Prostate gland (tissue), 2 donors: ENCODE measurements around the gene STRN4. TPM values are rescaled to one million over a fixed set of nuclear protein-coding genes. Genes with fewer than 3 reads are reported as not detected.
"Not testable (repeated sequence)": the region's sequence is repeated elsewhere in the genome, so short reads cannot be mapped to it uniquely, and the experiment has no call there.

ENCODE experiments used
- DNase-seq: peaks from one replicate; pipeline ENCODE4 v3.0.0-alpha.2; 2019; ENCODE audit warnings: low spot score
- H3K27ac ChIP-seq, 2 donors: fragments of 200-600 bp; sonication (generic); 2 replicates each; pipeline ENCODE4 v1.5.1; 2017 to 2019
- H3K27me3 ChIP-seq: fragments of 200-600 bp; sonication (generic); replicated peaks from 2 replicates; pipeline ENCODE4 v1.5.1; 2019; ENCODE audit not compliant: insufficient read depth
- H3K36me3 ChIP-seq, 2 donors: fragments of 200-600 bp; sonication (generic); 1 replicate in 1 of 2; 2 replicates in 1 of 2; pipeline versions ENCODE4 v1.5.1 to v1.8.1; 2017 to 2019
- H3K4me1 ChIP-seq: fragments of 200-600 bp; sonication (generic); replicated peaks from 2 replicates; pipeline ENCODE4 v1.5.1; 2019
- H3K4me3 ChIP-seq, 2 donors: fragments of 200-600 bp; sonication (generic); 2 replicates each; pipeline ENCODE4 v1.5.1; 2017 to 2019
- H3K9me3 ChIP-seq: fragments of 200-600 bp; sonication (generic); 2 replicates; pipeline ENCODE4 v1.5.1; 2017
- POLR2A ChIP-seq: fragments of 450-650 bp; IDR thresholded peaks from one replicate; pipeline ENCODE4 v1.6.1; 2016; ENCODE audit warnings: antibody characterized with exemption, mild to moderate bottlenecking
- POLR2AphosphoS5 ChIP-seq: sonication (generic); formaldehyde crosslinking; IDR thresholded peaks from one replicate; pipeline ENCODE4 v1.6.1; 2017; ENCODE audit warnings: antibody characterized with exemption
- WGBS: methylation state at CpG from one replicate; pipeline ENCODE4 v1.1.5; 2018; 5-methylcytosine and 5-hydroxymethylcytosine counted together
- intact Hi-C: fragments of 100-400 bp; cut with DNase I; formaldehyde crosslinking; loops from one replicate; pipeline ENCODE4 v1.14.2; 2022
- total RNA-seq, 2 donors: library from RNA; depleted of rRNA; stranded (reverse); fragments of >200 nt; gene quantifications; one replicate each; pipeline ENCODE4 v1.1.0, GENCODE V29; 2016
- TF ChIP-seq, protein P1 (sequence below), 4 experiments: fragments of 200-600 bp in 2 of 4; fragments of 450-650 bp in 2 of 4; sonication (generic) in 2 of 4; IDR thresholded peaks; 1 replicate in 3 of 4; 2 replicates in 1 of 4; pipeline ENCODE4 v1.5.1; 2016 to 2019; ENCODE audit warnings: antibody characterized with exemption in 4 of 4, mild to moderate bottlenecking in 2 of 4, moderate library complexity in 2 of 4

Gene STRN4
- total RNA-seq, 2 donors from 2014 or later: 80.7 to 221 TPM

DNA sequence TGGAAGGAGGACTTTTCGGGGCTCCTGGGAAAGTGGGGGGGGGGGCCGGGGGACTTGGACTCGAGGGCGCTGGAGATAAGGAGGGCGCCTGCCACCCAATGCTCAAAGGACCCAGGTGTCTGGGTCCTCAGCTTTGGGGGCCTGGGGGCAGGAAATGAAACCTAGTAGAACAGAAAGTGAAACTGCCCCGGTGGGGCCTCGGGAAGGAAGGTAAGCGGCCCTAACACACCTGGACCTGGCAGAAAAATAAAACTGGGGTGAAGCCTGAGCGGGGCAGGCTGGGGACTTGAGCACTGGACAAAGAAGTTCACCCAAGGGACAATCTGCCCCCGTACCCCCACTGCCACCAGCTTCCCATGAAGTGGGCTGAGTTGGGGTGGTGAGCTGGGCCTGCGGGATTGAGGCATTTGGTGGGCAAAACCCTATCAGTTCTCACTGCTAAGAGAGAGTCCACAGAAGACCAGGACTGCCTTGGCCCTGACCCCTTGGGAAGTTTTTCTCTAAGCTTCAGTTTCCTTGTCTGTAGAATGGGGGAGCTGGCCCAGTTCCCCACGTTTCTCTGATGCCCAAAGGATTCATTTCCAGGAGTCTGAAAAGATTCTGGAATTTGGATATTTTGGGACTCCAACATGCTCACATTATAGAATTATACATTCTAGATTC is 31.7 kb downstream of the STRN4 start:
- intact Hi-C loops: loop anchor here (5.0 kb wide), 1 partner anchor 33 kb away; the partner anchor contains the start of genes FKRP and STRN4
- Histone ChIP-seq H3K4me1 (no peaks in the 10 kb centered on the region), H3K27ac (peak overlapping the region; percentile 95 to 97), H3K27me3 (no peaks in the 10 kb centered on the region), H3K36me3 (peaks cover 0 to 6% of the 10 kb centered on the region in 2 donors), H3K9me3 (no peaks in the 10 kb centered on the region), H3K4me3 (peak overlapping the region; percentile 60 to 63)
- WGBS: 2% methylated on average over 12 of the region's 12 CpGs
- no peak for TF ChIP-seq POLR2A
- TF ChIP-seq, protein P1, sequence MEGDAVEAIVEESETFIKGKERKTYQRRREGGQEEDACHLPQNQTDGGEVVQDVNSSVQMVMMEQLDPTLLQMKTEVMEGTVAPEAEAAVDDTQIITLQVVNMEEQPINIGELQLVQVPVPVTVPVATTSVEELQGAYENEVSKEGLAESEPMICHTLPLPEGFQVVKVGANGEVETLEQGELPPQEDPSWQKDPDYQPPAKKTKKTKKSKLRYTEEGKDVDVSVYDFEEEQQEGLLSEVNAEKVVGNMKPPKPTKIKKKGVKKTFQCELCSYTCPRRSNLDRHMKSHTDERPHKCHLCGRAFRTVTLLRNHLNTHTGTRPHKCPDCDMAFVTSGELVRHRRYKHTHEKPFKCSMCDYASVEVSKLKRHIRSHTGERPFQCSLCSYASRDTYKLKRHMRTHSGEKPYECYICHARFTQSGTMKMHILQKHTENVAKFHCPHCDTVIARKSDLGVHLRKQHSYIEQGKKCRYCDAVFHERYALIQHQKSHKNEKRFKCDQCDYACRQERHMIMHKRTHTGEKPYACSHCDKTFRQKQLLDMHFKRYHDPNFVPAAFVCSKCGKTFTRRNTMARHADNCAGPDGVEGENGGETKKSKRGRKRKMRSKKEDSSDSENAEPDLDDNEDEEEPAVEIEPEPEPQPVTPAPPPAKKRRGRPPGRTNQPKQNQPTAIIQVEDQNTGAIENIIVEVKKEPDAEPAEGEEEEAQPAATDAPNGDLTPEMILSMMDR (IDR thresholded peaks at IDR 0.05): no peak
- TF ChIP-seq POLR2AphosphoS5: no peak
- no peak for DNase-seq

DNA sequence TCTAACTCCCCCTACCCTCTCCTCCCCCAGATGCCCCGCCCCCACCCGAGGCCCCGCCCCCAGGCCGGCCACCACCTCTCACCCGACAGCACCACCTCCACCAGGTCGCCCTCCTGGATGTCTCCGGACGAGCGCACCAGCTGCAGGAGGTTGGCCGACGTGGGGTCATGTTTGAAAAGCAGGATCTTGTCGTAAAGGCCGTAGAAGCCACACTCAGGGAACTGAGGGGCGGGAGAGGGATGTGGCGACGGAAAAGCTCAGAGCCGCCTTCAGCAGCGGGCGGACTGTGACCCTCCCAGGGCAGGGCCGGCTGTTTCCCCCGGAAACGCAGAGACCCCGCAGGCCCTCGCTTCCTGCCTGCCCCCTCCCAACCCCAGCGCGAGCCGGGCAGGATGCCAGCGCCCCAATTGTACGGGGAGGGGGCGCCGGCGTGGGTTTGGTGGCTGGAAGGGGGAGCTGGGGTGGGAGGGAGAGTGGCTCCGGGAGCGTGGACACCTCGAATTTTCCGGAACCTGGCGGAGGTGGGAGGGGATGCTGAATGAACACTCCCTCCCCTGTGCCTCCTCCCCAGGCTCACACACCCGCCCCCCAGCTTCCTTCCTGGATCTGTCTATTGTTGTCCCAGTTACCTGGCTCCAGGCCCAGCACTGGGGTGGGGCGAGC is 32.3 kb downstream of the STRN4 start:
- no peaks in the 10 kb centered on the region for H3K9me3 ChIP-seq
- H3K27ac ChIP-seq: peak overlapping the region; percentile 95 to 97
- intact Hi-C loops: loop anchor here (5.0 kb wide), 1 partner anchor 33 kb away; the partner anchor contains the start of genes FKRP and STRN4
- peak overlapping the region; percentile 60 to 63 for H3K4me3 ChIP-seq
- H3K36me3 ChIP-seq: peaks cover 0 to 6% of the 10 kb centered on the region in 2 donors
- under 1% methylated on average over 35 of the region's 39 CpGs for WGBS
- TF ChIP-seq, protein P1 (IDR thresholded peaks at IDR 0.05): no peak
- peak; percentile 80 for TF ChIP-seq POLR2AphosphoS5
- no peaks in the 10 kb centered on the region for H3K27me3 ChIP-seq
- H3K4me1 ChIP-seq: no peaks in the 10 kb centered on the region
- DNase-seq: peak; percentile 97

DNA sequence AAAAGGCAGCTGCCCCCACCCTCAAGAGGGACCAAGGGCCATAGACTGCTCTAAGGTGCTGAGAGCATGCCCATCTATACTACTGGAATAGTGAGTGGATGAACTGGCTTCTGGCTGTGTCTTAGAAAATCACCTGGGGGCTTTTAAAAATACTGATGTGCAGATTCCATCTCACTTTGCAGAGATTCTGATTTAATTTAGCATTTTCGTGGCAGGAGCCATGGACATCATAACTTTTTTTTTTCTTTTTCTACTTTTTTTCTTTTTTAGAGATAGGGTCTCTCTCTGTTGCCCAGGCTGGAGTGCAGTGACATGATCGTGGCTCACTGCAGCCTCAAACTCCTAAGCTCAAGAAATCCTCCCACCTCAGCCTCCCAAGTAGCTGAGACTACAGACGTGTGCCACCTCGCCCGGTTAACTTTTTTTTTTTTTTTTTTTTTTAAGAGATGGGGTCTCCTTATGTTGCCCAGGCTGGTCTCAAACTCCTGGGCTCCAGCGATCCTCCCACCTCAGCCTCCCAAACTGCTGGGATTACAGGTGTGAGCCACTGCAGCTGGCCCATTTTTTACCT is 33.4 kb downstream of the STRN4 start:
- 86% methylated on average over 6 of the region's 6 CpGs for WGBS
- not testable (repeated sequence) for DNase-seq, H3K4me3 ChIP-seq, H3K27me3 ChIP-seq, H3K4me1 ChIP-seq, H3K36me3 ChIP-seq, H3K9me3 ChIP-seq
- H3K27ac ChIP-seq: peak overlapping the region in 1 of 2 donors; percentile 95
- intact Hi-C loops: loop anchor here (5.0 kb wide), 1 partner anchor 34 kb away; the partner anchor contains the start of genes FKRP and STRN4

DNA sequence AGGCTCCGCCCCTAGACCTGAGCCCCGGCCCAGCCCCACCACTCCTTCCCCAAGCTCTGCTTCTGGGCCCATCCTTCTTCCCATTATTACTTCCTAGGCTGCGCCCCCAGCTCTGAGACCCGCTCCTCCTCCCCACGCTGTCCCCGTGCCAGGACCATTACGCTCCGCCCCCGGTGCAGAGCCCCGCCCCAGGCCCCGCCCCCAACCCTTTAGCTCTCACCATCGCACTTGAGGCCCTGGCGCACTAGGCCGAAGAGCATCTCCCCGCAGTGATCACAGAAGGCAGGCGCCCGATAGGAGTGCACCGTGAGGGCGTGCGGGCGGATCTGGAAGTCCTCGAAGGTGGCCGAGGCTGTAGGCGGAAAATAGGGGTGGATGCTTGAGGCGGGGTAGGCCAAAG is 35.6 kb downstream of the STRN4 start:
- intact Hi-C loops: loop anchor here (5.0 kb wide), 1 partner anchor 37 kb away; the partner anchor contains the start of genes FKRP and STRN4
- TF ChIP-seq POLR2A (no peak), POLR2AphosphoS5 (no peak)
- TF ChIP-seq, protein P1 (IDR thresholded peaks at IDR 0.05): no peak
- H3K9me3 ChIP-seq: no peaks in the 10 kb centered on the region
- H3K4me3 ChIP-seq: no peak overlapping the region
- DNase-seq: no peak
- peaks cover 0 to 6% of the 10 kb centered on the region in 2 donors for H3K36me3 ChIP-seq
- H3K27ac ChIP-seq: no peak overlapping the region
- no peaks in the 10 kb centered on the region for H3K4me1 ChIP-seq
- H3K27me3 ChIP-seq: no peaks in the 10 kb centered on the region
- WGBS: 86% methylated on average over 25 of the region's 25 CpGs

DNA sequence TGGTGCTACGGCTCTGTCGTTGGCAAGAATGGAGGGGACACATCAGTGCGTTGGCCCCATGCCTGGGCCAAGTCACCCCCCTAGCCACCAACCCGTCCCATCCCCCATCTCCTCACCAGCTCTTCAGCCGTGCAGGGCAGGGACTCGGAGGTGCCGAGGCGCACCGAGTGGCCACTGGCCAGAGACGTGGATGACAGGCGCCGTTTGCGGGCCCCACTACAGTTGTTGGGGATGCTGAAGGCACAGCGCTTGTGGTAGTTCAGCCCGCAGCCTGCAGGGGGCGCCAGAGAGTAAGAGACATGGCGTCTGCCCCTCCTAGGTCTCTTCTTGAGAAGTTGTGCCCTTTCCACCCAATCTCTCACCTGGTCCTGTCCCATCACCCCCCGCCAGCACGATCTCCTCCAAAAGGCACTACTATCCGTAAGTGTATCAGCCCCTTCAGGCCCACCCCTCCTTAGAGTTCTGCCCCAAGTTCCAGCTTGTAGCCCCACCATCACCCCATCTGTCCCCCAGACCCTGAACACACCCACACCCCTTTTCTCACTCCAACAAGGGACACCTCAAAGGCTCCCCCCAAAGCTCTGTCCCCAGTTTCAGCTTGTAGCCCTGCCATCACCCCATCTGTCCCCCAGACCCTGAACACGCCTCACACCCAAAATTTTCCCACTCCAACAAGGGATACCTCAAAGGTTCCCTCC is 41.7 kb downstream of the STRN4 start:
- no peak overlapping the region for H3K27ac ChIP-seq
- peak; percentile 42 for DNase-seq
- no peak overlapping the region for H3K4me3 ChIP-seq
- intact Hi-C loops: loop anchor here (1.0 kb wide), 1 partner anchor 24 kb away; no protein-coding TSS in a partner anchor
- H3K36me3 ChIP-seq: peaks cover 8 to 23% of the 10 kb centered on the region in 2 donors
- WGBS: 42% methylated on average over 21 of the region's 21 CpGs
- no peaks in the 10 kb centered on the region for H3K27me3 ChIP-seq
- no peaks in the 10 kb centered on the region for H3K9me3 ChIP-seq
- no peaks in the 10 kb centered on the region for H3K4me1 ChIP-seq
- TF ChIP-seq, protein P1 (IDR thresholded peaks at IDR 0.05): peak; percentile 80 to 94 (median 92)
- TF ChIP-seq POLR2AphosphoS5: no peak
